ENCODE data around the gene AOC1.

Gene AOC1

DNA sequence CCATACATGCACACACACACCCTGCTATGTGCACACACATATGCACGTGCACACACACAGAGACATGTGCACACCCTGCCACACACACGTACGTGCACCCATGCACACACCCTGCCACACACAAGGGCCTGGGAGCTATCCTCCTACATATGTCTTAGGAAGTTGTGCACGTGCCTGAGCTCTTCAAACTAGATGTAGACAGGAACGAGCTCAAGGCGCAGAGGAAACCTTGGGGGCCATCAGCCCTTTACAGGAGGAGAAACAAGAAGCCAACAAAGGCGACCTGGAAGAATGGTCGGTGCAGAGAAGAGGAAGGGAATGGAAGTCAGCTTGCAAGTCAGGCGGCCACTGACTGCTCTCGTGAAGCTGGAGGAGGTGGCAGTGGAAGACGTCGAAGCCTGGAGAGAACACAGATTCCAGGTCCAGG lies 58.7 kb downstream of the AOC1 start:
- no peak overlapping the region for H3K4me3 ChIP-seq (replicated peaks; ENCODE audit: low read depth, low read length)
- DNase-seq (ENCODE audit: extremely low read depth, low read depth) = no peak

More for the DNA sequence above, 58.7 kb downstream of the AOC1 start:
- TF ChIP-seq, protein P1, sequence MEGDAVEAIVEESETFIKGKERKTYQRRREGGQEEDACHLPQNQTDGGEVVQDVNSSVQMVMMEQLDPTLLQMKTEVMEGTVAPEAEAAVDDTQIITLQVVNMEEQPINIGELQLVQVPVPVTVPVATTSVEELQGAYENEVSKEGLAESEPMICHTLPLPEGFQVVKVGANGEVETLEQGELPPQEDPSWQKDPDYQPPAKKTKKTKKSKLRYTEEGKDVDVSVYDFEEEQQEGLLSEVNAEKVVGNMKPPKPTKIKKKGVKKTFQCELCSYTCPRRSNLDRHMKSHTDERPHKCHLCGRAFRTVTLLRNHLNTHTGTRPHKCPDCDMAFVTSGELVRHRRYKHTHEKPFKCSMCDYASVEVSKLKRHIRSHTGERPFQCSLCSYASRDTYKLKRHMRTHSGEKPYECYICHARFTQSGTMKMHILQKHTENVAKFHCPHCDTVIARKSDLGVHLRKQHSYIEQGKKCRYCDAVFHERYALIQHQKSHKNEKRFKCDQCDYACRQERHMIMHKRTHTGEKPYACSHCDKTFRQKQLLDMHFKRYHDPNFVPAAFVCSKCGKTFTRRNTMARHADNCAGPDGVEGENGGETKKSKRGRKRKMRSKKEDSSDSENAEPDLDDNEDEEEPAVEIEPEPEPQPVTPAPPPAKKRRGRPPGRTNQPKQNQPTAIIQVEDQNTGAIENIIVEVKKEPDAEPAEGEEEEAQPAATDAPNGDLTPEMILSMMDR (IDR thresholded peaks at IDR 0.05; ENCODE audit: low read depth, low read length, missing control alignments) = no peak

All from HFF-Myc (cell line).